ENCODE results near the gene CEP68.

The CEP68 gene

GRCh38 chr2:65107530-65107929, 51.3 kb downstream of the CEP68 start:
- H3K4me3 ChIP-seq (ENCODE audit: low read depth, low read length), result no peak overlapping the region
- no peak for DNase-seq (ENCODE audit: low read depth)
- TF ChIP-seq CTCF (IDR thresholded peaks at IDR 0.05; ENCODE audit: low read depth, low read length, missing control alignments), result no peak

DNA sequence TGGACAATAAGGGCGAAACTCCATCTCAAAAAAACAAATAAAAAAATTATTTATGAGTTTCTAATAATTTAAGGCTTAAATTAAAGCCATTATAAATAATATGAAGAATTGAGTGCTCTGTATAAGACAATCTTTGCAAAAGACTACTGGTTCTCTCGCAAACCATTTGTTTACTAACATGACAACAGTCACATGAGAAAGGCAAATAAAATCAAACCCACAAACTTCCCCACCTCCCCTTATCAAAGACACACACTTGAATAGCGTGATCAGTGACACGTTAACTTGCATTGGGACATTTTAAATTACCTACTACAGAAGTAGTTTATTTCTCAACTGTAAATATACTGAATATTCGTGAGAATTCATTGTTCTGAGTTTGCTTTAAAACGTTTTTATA, 52.6 kb downstream of the CEP68 start:
- no peak for DNase-seq (ENCODE audit: low read depth)
- no peak for TF ChIP-seq CTCF (IDR thresholded peaks at IDR 0.05; ENCODE audit: low read depth, low read length, missing control alignments)
- H3K4me3 ChIP-seq (ENCODE audit: low read depth, low read length), result no peak overlapping the region

DNA sequence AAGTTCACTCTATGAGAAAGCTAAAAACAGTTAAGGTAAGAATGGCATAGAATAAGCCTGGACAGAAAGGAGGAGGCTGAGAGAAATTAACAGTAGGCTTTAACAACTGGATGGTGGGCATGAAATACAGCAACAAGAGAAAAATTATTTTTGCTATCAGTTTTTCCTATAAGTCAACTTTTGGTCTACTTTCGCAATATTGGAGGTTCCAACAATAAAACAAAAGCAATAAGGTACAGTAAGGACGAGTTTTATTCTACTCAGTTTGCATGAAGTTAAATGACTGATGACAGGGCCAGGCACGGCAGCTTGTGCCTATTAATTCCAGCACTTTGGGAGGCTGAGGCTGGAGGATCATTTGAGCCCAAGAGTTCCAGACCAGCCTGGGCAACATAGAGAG, 56.4 kb downstream of the CEP68 start:
- H3K4me3 ChIP-seq (ENCODE audit: low read depth, low read length), result no peak overlapping the region
- no peak for DNase-seq (ENCODE audit: low read depth)
- no peak for TF ChIP-seq CTCF (IDR thresholded peaks at IDR 0.05; ENCODE audit: low read depth, low read length, missing control alignments)

DNA sequence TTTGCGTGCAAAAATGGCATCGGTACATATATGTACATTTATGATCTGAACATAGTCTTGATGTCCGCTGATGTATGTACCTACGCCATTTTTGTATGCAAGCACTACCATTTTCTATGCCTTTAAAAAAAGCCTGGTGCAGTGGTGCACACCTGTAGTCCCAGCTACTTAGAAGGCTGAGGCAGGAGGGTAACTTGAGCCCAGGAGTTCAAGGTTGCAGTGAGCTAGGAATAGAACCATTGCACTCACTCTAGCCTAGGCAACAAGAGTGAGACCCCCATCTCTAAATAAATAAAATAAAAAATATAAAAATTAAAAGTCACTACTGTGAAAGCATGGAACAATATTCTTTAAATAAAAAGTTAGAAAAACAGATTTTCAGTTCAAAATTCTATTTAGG, 57.0 kb downstream of the CEP68 start:
- H3K4me3 ChIP-seq (ENCODE audit: low read depth, low read length), result no peak overlapping the region
- no peak for DNase-seq (ENCODE audit: low read depth)
- TF ChIP-seq CTCF (IDR thresholded peaks at IDR 0.05; ENCODE audit: low read depth, low read length, missing control alignments), result no peak

GRCh38 chr2:65113816-65114215, 57.6 kb downstream of the CEP68 start:
- no peak for DNase-seq (ENCODE audit: low read depth)
- no peak for TF ChIP-seq CTCF (IDR thresholded peaks at IDR 0.05; ENCODE audit: low read depth, low read length, missing control alignments)
- no peak overlapping the region for H3K4me3 ChIP-seq (ENCODE audit: low read depth, low read length)

DNA sequence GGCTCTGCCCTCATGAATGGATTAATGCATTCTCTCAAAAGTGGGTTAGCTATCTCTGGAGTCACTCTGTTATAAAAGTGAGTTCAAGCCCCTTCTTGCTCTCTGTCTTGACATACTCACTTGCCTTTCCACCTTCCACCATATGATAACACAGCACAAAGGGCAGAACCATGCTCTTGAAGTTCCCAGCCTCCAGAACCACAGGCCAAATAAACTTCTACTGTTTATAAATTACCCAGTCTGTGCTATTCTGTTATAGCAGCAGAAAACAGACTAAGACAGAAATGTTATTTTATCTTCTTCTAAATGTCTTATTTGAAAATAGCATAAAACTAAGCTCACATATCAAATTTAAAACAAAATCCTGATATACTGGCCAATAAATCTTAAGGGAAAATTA, 58.7 kb downstream of the CEP68 start:
- H3K4me3 ChIP-seq (ENCODE audit: low read depth, low read length), result no peak overlapping the region
- DNase-seq (ENCODE audit: low read depth), result no peak
- TF ChIP-seq CTCF (IDR thresholded peaks at IDR 0.05; ENCODE audit: low read depth, low read length, missing control alignments), result no peak

GRCh38 chr2:65116645-65117044, 60.4 kb downstream of the CEP68 start:
- no peak overlapping the region for H3K4me3 ChIP-seq (ENCODE audit: low read depth, low read length)
- DNase-seq (ENCODE audit: low read depth), result no peak
- no peak for TF ChIP-seq CTCF (IDR thresholded peaks at IDR 0.05; ENCODE audit: low read depth, low read length, missing control alignments)
